B cell (primary cell): ENCODE measurements around the gene OTOP2. TPM values are rescaled to one million over a fixed set of nuclear protein-coding genes. Genes with fewer than 3 reads are reported as not detected.

ENCODE experiments used
- ATAC-seq: fragments of 200-7000 bp; cut with Tn5 transposase; one replicate; pipeline ENCODE4 v1.10.0; 2021; ENCODE audit warnings: low read depth, mild to moderate bottlenecking, moderate number of reproducible peaks, moderate library complexity
- CTCF ChIA-PET: fragments of 350-600 bp; sonication (Branson Sonifier 250); formaldehyde crosslinking; loops from one replicate; lab custom pipeline; 2021; ENCODE audit warnings: antibody characterized with exemption, inconsistent platforms; lab: Charles Lee
- POLR2A ChIA-PET: fragments of 350-600 bp; sonication (Branson Sonifier 250); formaldehyde crosslinking; loops from one replicate; lab custom pipeline; 2021; ENCODE audit warnings: antibody characterized with exemption; lab: Charles Lee
- DNase-seq: peaks from one replicate; pipeline ENCODE4 v3.0.0; 2013
- H2AFZ ChIP-seq: 2 replicates; pipeline ENCODE4 v1.6.1; 2012; ENCODE audit warnings: mild to moderate bottlenecking, low read depth, low read length; ENCODE audit not compliant: insufficient read depth, poor library complexity, severe bottlenecking
- H3K27ac ChIP-seq, 2 donors: 1 replicate in 1 of 2; 2 replicates in 1 of 2; pipeline ENCODE4 v1.5.1; 2012 to 2013; ENCODE audit warnings: low read length in 2 of 2, mild to moderate bottlenecking in 2 of 2, moderate library complexity in 1 of 2
- H3K27me3 ChIP-seq, 4 experiments: fragments of 200-600 bp in 1 of 4; sonication (generic) in 1 of 4; replicated peaks in 1 of 4; 1 replicate in 2 of 4; 2 replicates in 2 of 4; pipeline versions ENCODE4 v1.6.1 to v1.7.0; 2013 to 2016; ENCODE audit warnings: low read length in 3 of 4, mild to moderate bottlenecking in 2 of 4, mixed read lengths in 1 of 4, moderate library complexity in 1 of 4; ENCODE audit not compliant: insufficient read depth in 4 of 4, control insufficient read depth in 3 of 4; ENCODE audit errors: control extremely low read depth in 1 of 4
- H3K36me3 ChIP-seq, 2 experiments: replicated peaks in 1 of 2; 1 replicate in 1 of 2; 2 replicates in 1 of 2; pipeline versions ENCODE4 v1.6.1 to v1.7.1; 2013; ENCODE audit warnings: low read length in 1 of 2; ENCODE audit not compliant: insufficient read depth in 2 of 2, control insufficient read depth in 1 of 2; ENCODE audit errors: control extremely low read depth in 1 of 2, extremely low read depth in 1 of 2
- H3K4me1 ChIP-seq, 2 donors: fragments of 200-600 bp in 1 of 2; sonication (generic) in 1 of 2; 1 replicate in 1 of 2; 2 replicates in 1 of 2; pipeline versions ENCODE4 v1.5.1 to v1.6.1; 2013 to 2017; ENCODE audit warnings: low read length in 2 of 2; ENCODE audit not compliant: control insufficient read depth in 2 of 2, insufficient read depth in 2 of 2
- H3K4me2 ChIP-seq: replicated peaks from 2 replicates; pipeline ENCODE3; 2012; ENCODE audit warnings: mild to moderate bottlenecking, low read depth, low read length; ENCODE audit not compliant: poor library complexity, severe bottlenecking
- H3K4me3 ChIP-seq, 5 experiments: fragments of 200-600 bp in 1 of 5; sonication (generic) in 1 of 5; 1 replicate in 3 of 5; 2 replicates in 2 of 5; pipeline versions ENCODE4 v1.5.1 to v1.7.0; 2011 to 2016; ENCODE audit warnings: low read length in 4 of 5, mild to moderate bottlenecking in 4 of 5, low read depth in 2 of 5, control low read depth in 1 of 5, moderate library complexity in 1 of 5; ENCODE audit not compliant: insufficient read depth in 1 of 5; ENCODE audit errors: control extremely low read depth in 1 of 5, extremely low read depth in 1 of 5
- H3K79me2 ChIP-seq: fragments of 200-600 bp; sonication (generic); one replicate; pipeline ENCODE4 v1.6.0; 2016; ENCODE audit warnings: low read length; ENCODE audit not compliant: control insufficient read depth, insufficient read depth
- H3K9ac ChIP-seq: fragments of 200-600 bp; sonication (generic); 2 replicates; pipeline ENCODE4 v1.6.1; 2017; ENCODE audit warnings: mild to moderate bottlenecking, low read length, moderate library complexity
- H3K9me3 ChIP-seq, 3 donors: one replicate each; pipeline versions ENCODE4 v1.6.1 to v1.7.1; 2013; ENCODE audit warnings: low read length in 2 of 3; ENCODE audit not compliant: control insufficient read depth in 2 of 3, insufficient read depth in 1 of 3; ENCODE audit errors: control extremely low read depth in 1 of 3
- H4K20me1 ChIP-seq: 2 replicates; pipeline ENCODE4 v1.6.0; 2012; ENCODE audit warnings: mild to moderate bottlenecking, low read length; ENCODE audit not compliant: insufficient read depth, control insufficient read depth, poor library complexity, severe bottlenecking
- H3K27ac Mint-ChIP-seq: one replicate; pipeline ENCODE4 v1.8.0; 2021; ENCODE audit warnings: mixed read lengths
- H3K27me3 Mint-ChIP-seq: one replicate; pipeline ENCODE4 v1.8.0; 2021; ENCODE audit warnings: mixed read lengths
- H3K4me1 Mint-ChIP-seq: one replicate; pipeline ENCODE4 v1.8.0; 2021; ENCODE audit warnings: mixed read lengths
- H3K4me3 Mint-ChIP-seq: one replicate; pipeline ENCODE4 v1.8.0; 2021; ENCODE audit warnings: mixed read lengths
- H3K9me3 Mint-ChIP-seq: one replicate; pipeline ENCODE4 v1.8.0; 2022; ENCODE audit warnings: mixed read lengths; ENCODE audit not compliant: insufficient read depth
- CTCF ChIP-seq: fragments of 200-600 bp; IDR thresholded peaks from one replicate; pipeline ENCODE4 v1.8.0; 2022; ENCODE audit warnings: antibody characterized with exemption, mild to moderate bottlenecking
- EZH2 ChIP-seq: IDR thresholded peaks from 2 replicates; pipeline ENCODE4 v1.6.1; 2012; ENCODE audit warnings: borderline replicate concordance, low read depth, mild to moderate bottlenecking, moderate library complexity, low read length; ENCODE audit not compliant: insufficient read depth, poor library complexity, severe bottlenecking
- WGBS: methylation state at CpG from one replicate; pipeline ENCODE4 v1.1.5; 2013; ENCODE audit warnings: missing lambda C conversion rate; ENCODE audit not compliant: insufficient coverage; 5-methylcytosine and 5-hydroxymethylcytosine counted together
- intact Hi-C: fragments of 100-400 bp; cut with micrococcal nuclease; formaldehyde crosslinking; loops from one replicate; pipeline ENCODE4 v1.10.0; 2022
- polyA plus RNA-seq: library from polyadenylated mRNA; depleted of rRNA; stranded (reverse); fragments of >200 nt; gene quantifications from 2 replicates; pipeline ENCODE4 v1.2.3, GENCODE V29; 2012
- total RNA-seq, 2 donors: library from RNA; stranded (reverse); fragments of 120-200 nt in 1 of 2; gene quantifications; 1 replicate in 1 of 2; 2 replicates in 1 of 2; pipeline versions ENCODE4 v1.2.3 to v1.2.4, GENCODE V29; 2013 to 2022

OTOP2 gene
- total and polyA plus RNA-seq, 2 donors (not counting 1 experiment from before 2014, with no cell fraction given) = not detected

DNA sequence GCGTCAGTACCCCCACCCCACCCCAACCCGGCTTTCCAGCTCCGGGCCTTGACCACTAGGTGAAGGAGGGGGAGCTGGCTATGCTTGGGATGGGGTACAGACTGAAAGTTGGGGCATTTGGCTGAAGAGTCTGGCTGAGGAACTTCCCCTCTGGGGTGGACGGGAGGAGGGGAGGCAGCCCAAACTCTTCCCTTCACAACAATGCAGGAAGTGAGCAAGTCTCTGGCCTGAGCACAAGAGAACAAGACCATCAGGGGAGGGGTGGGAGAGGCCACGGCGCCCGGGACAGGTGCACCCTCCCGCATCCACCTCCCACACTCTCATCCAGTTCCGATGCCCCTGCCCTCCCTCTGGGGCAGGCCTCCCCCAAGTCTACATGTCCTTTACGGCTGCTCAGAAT, 6.6 kb upstream of the OTOP2 start:
- Histone ChIP-seq H3K27me3 (peaks cover 0 to 49% (median 13%) of the 10 kb centered on the region in 4 experiments), H3K27ac (no peak overlapping the region), H2AFZ (no peak overlapping the region), H3K9ac (no peak overlapping the region), H3K4me1 (peaks cover under 1 to 1% of the 10 kb centered on the region in 2 donors), H3K4me2 (no peak overlapping the region), H3K4me3 (no peak overlapping the region), H3K9me3 (peaks cover 0 to 8% (median 0%) of the 10 kb centered on the region in 3 donors), H3K36me3 (no peaks in the 10 kb centered on the region), H4K20me1 (no peaks in the 10 kb centered on the region), H3K79me2 (no peaks in the 10 kb centered on the region)
- no peak for TF ChIP-seq EZH2
- no peak for TF ChIP-seq CTCF
- intact Hi-C loops = no loop called here
- 31% methylated on average over 6 of the region's 10 CpGs for WGBS
- no peaks in the 10 kb centered on the region for H3K9me3 Mint-ChIP-seq
- ATAC-seq (no peak), DNase-seq (no peak)
- peaks cover under 1% of the 10 kb centered on the region for H3K4me1 Mint-ChIP-seq
- peaks cover 41% of the 10 kb centered on the region for H3K27me3 Mint-ChIP-seq
- POLR2A ChIA-PET = no interaction called here
- H3K4me3 Mint-ChIP-seq = no peak overlapping the region
- CTCF ChIA-PET = no interaction called here
- H3K27ac Mint-ChIP-seq = no peak overlapping the region

GRCh38 chr17:74918906-74919305, 5.2 kb upstream of the OTOP2 start:
- H3K4me2 ChIP-seq = no peak overlapping the region
- intact Hi-C loops = no loop called here
- no peak overlapping the region for H3K9ac ChIP-seq
- no peak overlapping the region for H3K4me3 ChIP-seq
- no peak overlapping the region for H3K27ac Mint-ChIP-seq
- ATAC-seq (no peak), DNase-seq (no peak)
- no peak overlapping the region for H3K4me3 Mint-ChIP-seq
- 100% methylated on average over 1 of the region's 5 CpGs for WGBS
- peaks cover 0 to 64% (median 24%) of the 10 kb centered on the region in 4 experiments for H3K27me3 ChIP-seq
- no peaks in the 10 kb centered on the region for H4K20me1 ChIP-seq
- no peak overlapping the region for H3K27ac ChIP-seq
- H3K36me3 ChIP-seq = no peaks in the 10 kb centered on the region
- ChIA-PET CTCF (interaction anchor here (1.0 kb wide), 1 partner anchor 42 kb away, joined by 5 read pairs; no protein-coding TSS in a partner anchor), POLR2A (no interaction called here)
- H3K79me2 ChIP-seq = no peaks in the 10 kb centered on the region
- TF ChIP-seq CTCF (no peak), EZH2 (no peak)
- H3K4me1 Mint-ChIP-seq = peaks cover 5% of the 10 kb centered on the region
- no peak overlapping the region for H2AFZ ChIP-seq
- peaks cover 40% of the 10 kb centered on the region for H3K27me3 Mint-ChIP-seq
- H3K4me1 ChIP-seq = peaks cover 15 to 16% of the 10 kb centered on the region in 2 donors
- H3K9me3 Mint-ChIP-seq = no peaks in the 10 kb centered on the region
- peaks cover 0 to 8% (median 0%) of the 10 kb centered on the region in 3 donors for H3K9me3 ChIP-seq
